Measurements from ENCODE around the gene XRCC3. TPM values are rescaled to one million over a fixed set of nuclear protein-coding genes. Genes with fewer than 3 reads are reported as not detected.

Gene XRCC3
- total and polyA plus RNA-seq, 2 of the 8 experiments (the other 6 are each of a cell fraction or from before 2014, with no cell fraction given): 36.9 to 41.8 TPM

DNA sequence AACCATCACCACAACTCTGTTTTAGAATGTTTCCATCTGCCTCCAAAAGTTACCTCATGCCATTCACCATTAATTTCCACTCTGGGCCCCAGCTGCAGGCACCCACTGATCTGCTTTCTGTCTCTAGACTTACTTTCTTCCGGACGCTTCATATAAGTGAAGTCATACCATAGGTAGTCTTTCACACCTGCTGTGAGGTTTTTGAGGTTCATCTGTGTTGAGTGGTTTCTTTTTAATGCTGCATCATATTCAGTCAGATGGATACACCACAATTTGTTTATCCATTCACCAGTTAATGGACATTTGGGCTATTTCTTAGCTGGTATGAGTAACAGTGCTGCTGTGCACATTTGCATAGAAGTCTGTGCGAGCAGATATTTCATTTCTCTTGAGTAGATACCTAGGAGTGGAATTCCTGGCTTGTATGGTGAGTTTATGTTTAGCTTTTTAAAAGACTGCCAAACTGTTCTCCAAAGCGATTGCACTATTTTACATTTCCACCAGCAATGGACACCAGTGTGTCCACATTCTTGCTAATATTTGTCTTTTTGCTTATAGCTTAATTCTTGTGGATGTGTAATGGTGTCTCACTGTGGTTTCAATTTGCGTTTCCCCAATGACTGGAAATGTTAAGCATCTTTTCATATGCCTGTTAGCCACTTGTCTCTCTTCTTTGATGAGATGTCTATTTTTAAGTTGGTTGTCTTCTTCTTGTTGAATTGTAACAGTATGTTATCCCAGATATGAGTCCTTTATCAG, 48.7 kb upstream of the XRCC3 start:
- Histone ChIP-seq H3K79me2 (ENCODE audit: control insufficient read depth in 1 of 2, insufficient read depth in 2 of 2, low read length in 2 of 2) (no peaks in the 10 kb centered on the region), H2BK15ac (ENCODE audit: low read length) (no peak overlapping the region), H3K27ac (ENCODE audit: low read depth, low read length) (no peak overlapping the region), H3K4ac (replicated peaks; ENCODE audit: insufficient read length, low read depth, low read length) (no peak overlapping the region), H2AFZ (ENCODE audit: low read length) (no peak overlapping the region), H3K36me3 (ENCODE audit: control insufficient read depth in 2 of 4, insufficient read depth in 4 of 4, low read length in 3 of 4) (no peaks in the 10 kb centered on the region), H3K27me3 (replicated peaks in 1 of 4; ENCODE audit: control insufficient read depth in 3 of 4, extremely low read depth in 1 of 4, insufficient read depth in 3 of 4, low read length in 3 of 4) (no peaks in the 10 kb centered on the region), H2BK20ac (ENCODE audit: low read length) (no peak overlapping the region), H3K4me3 (ENCODE audit: extremely low read depth in 1 of 4, insufficient read depth in 2 of 4, low read depth in 3 of 4, low read length in 4 of 4) (no peak overlapping the region), H2BK12ac (ENCODE audit: low read depth, low read length) (no peak overlapping the region), H4K5ac (ENCODE audit: insufficient read length, low read depth, low read length) (no peak overlapping the region), H4K8ac (ENCODE audit: extremely low read depth, insufficient read depth, low read length) (no peak overlapping the region), H4K91ac (replicated peaks; ENCODE audit: insufficient read length, low read length) (no peak overlapping the region), H4K20me1 (replicated peaks in 1 of 2; ENCODE audit: control insufficient read depth in 1 of 2, insufficient read depth in 2 of 2, low read length in 2 of 2) (no peaks in the 10 kb centered on the region), H3K23ac (ENCODE audit: insufficient read length) (no peak overlapping the region), H3K9me3 (ENCODE audit: insufficient read depth in 2 of 2, low read depth in 1 of 2, low read length in 1 of 2) (no peaks in the 10 kb centered on the region), H3K4me1 (replicated peaks in 1 of 4; ENCODE audit: control insufficient read depth in 3 of 4, insufficient read depth in 4 of 4, low read length in 3 of 4) (0 out of 7 replicates have a peak, but pooled peaks cover 0 to 4% (median under 1%) of the 10 kb centered on the region in 4 experiments), H3K23me2 (ENCODE audit: low read depth, low read length) (no peaks in the 10 kb centered on the region), H3K14ac (ENCODE audit: insufficient read length) (no peak overlapping the region), H2BK5ac (ENCODE audit: low read depth, low read length) (no peak overlapping the region), H3K4me2 (ENCODE audit: insufficient read depth in 1 of 2, low read depth in 2 of 2, low read length in 2 of 2) (no peak overlapping the region), H2AK5ac (ENCODE audit: low read depth, low read length) (no peak overlapping the region), H2BK120ac (replicated peaks; ENCODE audit: low read depth, low read length) (no peak overlapping the region), H3K79me1 (ENCODE audit: low read depth, low read length) (no peaks in the 10 kb centered on the region), H3K18ac (ENCODE audit: extremely low read depth, low read length) (no peak overlapping the region), H3K9ac (replicated peaks in 1 of 4; ENCODE audit: extremely low read depth in 1 of 4, low read depth in 3 of 4, low read length in 3 of 4) (no peak overlapping the region), H3K56ac (replicated peaks; ENCODE audit: insufficient read length, low read depth, low read length) (no peak overlapping the region)
- WGBS, 2 experiments (ENCODE audit: extremely low coverage in 1 of 2, insufficient coverage in 1 of 2, insufficient read length in 1 of 2, insufficient replicate concordance in 2 of 2, low coverage in 1 of 2, low lambda C conversion rate in 2 of 2, missing lambda C conversion rate in 1 of 2): 86% methylated on average over 5 of the region's 5 CpGs; no CpG with 5 or more reads in 1 of the 2 experiments
- FAIRE-seq (no peak), DNase-seq (ENCODE audit: low read depth in 1 of 2, low spot score in 2 of 2) (no peak)
- POLR2A ChIA-PET (ENCODE audit: partially characterized antibody): no interaction called here
- CTCF ChIA-PET (ENCODE audit: partially characterized antibody): interaction anchor here (0.6 to 1.6 kb wide), 6 partner anchors 28 to 500 kb away, joined by 3 to 6 read pairs (median 3); no protein-coding TSS in a partner anchor
- TF ChIP-seq, protein P1, sequence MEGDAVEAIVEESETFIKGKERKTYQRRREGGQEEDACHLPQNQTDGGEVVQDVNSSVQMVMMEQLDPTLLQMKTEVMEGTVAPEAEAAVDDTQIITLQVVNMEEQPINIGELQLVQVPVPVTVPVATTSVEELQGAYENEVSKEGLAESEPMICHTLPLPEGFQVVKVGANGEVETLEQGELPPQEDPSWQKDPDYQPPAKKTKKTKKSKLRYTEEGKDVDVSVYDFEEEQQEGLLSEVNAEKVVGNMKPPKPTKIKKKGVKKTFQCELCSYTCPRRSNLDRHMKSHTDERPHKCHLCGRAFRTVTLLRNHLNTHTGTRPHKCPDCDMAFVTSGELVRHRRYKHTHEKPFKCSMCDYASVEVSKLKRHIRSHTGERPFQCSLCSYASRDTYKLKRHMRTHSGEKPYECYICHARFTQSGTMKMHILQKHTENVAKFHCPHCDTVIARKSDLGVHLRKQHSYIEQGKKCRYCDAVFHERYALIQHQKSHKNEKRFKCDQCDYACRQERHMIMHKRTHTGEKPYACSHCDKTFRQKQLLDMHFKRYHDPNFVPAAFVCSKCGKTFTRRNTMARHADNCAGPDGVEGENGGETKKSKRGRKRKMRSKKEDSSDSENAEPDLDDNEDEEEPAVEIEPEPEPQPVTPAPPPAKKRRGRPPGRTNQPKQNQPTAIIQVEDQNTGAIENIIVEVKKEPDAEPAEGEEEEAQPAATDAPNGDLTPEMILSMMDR (IDR thresholded peaks at IDR 0.05; ENCODE audit: control extremely low read depth in 1 of 3, insufficient read depth in 1 of 3, low read depth in 1 of 3, low read length in 3 of 3): no peak

Measured in H1 (cell line).